Astrocyte of the spinal cord (primary cell): Measurements from ENCODE around the gene DNAH11.

ENCODE experiments used
- DNase-seq: peaks from one replicate; pipeline ENCODE4 v3.0.0; 2011; ENCODE audit warnings: low read depth, low spot score
- H3K4me3 ChIP-seq: 2 replicates; pipeline ENCODE4 v1.5.1; 2011; ENCODE audit warnings: low read depth, mild to moderate bottlenecking, low read length, moderate library complexity
- CTCF ChIP-seq: IDR thresholded peaks from 2 replicates; pipeline ENCODE4 v1.5.1; 2012; ENCODE audit warnings: low read depth, mild to moderate bottlenecking, low read length, inconsistent platforms
- in situ Hi-C: cut with HindIII; loops from 2 replicates; pipeline ENCODE4 v1.10.0; 2017; ENCODE audit warnings: low sequenced_read_pairs

The DNAH11 gene

GRCh38 chr7:21639206-21639868 lies 96.5 kb downstream of the DNAH11 start:
- in situ Hi-C loops = no loop called here
- no peak for TF ChIP-seq CTCF
- no peak for DNase-seq
- H3K4me3 ChIP-seq = no peak overlapping the region

GRCh38 chr7:21640105-21640504 lies 97.3 kb downstream of the DNAH11 start:
- in situ Hi-C loops = no loop called here
- no peak for TF ChIP-seq CTCF
- no peak overlapping the region for H3K4me3 ChIP-seq
- DNase-seq = no peak

- in situ Hi-C loops = no loop called here
- no peak for DNase-seq
- TF ChIP-seq CTCF = no peak
- no peak overlapping the region for H3K4me3 ChIP-seq
These were observed 98.7 kb downstream of the DNAH11 start for GRCh38 chr7:21641546-21641945.

- DNase-seq = peak; percentile 26
- no peak overlapping the region for H3K4me3 ChIP-seq
- no peak for TF ChIP-seq CTCF
- in situ Hi-C loops = no loop called here
These were observed 99.6 kb downstream of the DNAH11 start for GRCh38 chr7:21642422-21642821.

DNA sequence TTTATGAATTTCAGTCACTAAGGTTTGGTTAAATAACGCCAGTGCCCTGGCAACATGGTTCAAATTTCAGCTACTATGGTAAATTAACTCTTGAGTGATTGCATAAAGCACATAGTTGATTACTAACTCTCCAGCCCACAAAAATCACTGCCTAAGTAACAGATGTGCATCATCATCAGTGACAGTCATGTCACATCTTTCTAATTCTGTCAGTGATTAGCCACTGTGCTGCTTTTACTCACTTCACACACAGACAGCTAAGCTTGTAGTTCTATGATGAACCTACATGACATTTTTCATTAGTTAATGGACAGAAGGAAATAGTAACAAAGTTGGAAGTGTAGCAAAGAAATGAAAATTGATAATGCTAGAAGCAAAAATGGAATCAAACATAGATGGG lies 108.9 kb downstream of the DNAH11 start:
- H3K4me3 ChIP-seq = no peak overlapping the region
- DNase-seq = no peak
- in situ Hi-C loops = no loop called here
- TF ChIP-seq CTCF = no peak

- no peak overlapping the region for H3K4me3 ChIP-seq
- no peak for DNase-seq
- in situ Hi-C loops = no loop called here
- no peak for TF ChIP-seq CTCF
These were observed 110.8 kb downstream of the DNAH11 start for GRCh38 chr7:21653623-21654022.
